IMR-90 (cell line): ENCODE results near the gene FUT2. TPM values are rescaled to one million over a fixed set of nuclear protein-coding genes. Genes with fewer than 3 reads are reported as not detected.

Experiments
- ATAC-seq: fragments of 200-7000 bp; cut with Tn5 transposase; 2 replicates; pipeline ENCODE4 v1.9.1; 2020; ENCODE audit warnings: low read depth, mild to moderate bottlenecking, moderate library complexity
- BruUV-seq: library from RNA; stranded (reverse); fragments of 400-500 nt; replicated peaks from 2 replicates; lab custom pipeline; 2021; lab: Mats Ljungman, UMichigan
- CTCF ChIA-PET: fragments of 300-600 bp; formaldehyde crosslinking; extraction: SDS; loops from one replicate; lab custom pipeline; 2021; ENCODE audit warnings: antibody characterized with exemption; lab: Yijun Ruan, JAX
- POLR2A ChIA-PET: fragments of 300-600 bp; sonication (Branson Sonifier 250); formaldehyde crosslinking; loops from one replicate; lab custom pipeline; 2022; ENCODE audit warnings: antibody characterized with exemption; ENCODE audit not compliant: unreplicated experiment; lab: Charles Lee
- DNase-seq: peaks from one replicate; pipeline ENCODE4 v3.0.0; 2013
- H2AFZ ChIP-seq: replicated peaks from 2 replicates; pipeline ENCODE3; 2013; ENCODE audit warnings: low read length, mild to moderate bottlenecking; ENCODE audit not compliant: poor library complexity
- H2AK5ac ChIP-seq: 2 replicates; pipeline ENCODE4 v1.6.1; 2013; ENCODE audit warnings: low read depth, low read length, inconsistent platforms
- H2AK9ac ChIP-seq: replicated peaks from 2 replicates; pipeline ENCODE3; 2013; ENCODE audit warnings: mild to moderate bottlenecking, low read depth, low read length, moderate library complexity; ENCODE audit not compliant: poor library complexity
- H2BK120ac ChIP-seq: 2 replicates; pipeline ENCODE4 v1.6.1; 2013; ENCODE audit warnings: low read depth, low read length, inconsistent platforms
- H2BK15ac ChIP-seq: 3 replicates; pipeline ENCODE4 v1.6.1; 2013; ENCODE audit warnings: low read depth, low read length, inconsistent platforms
- H2BK20ac ChIP-seq: 2 replicates; pipeline ENCODE4 v1.6.1; 2013; ENCODE audit warnings: low read depth, mild to moderate bottlenecking, inconsistent platforms, low read length, moderate library complexity
- H2BK5ac ChIP-seq: 2 replicates; pipeline ENCODE4 v1.6.1; 2013; ENCODE audit warnings: mild to moderate bottlenecking, low read depth, low read length, inconsistent platforms; ENCODE audit not compliant: poor library complexity, severe bottlenecking
- H3K14ac ChIP-seq: replicated peaks from 2 replicates; pipeline ENCODE4 v1.6.1; 2013; ENCODE audit warnings: low read depth, low read length, inconsistent platforms
- H3K18ac ChIP-seq: 2 replicates; pipeline ENCODE4 v1.6.1; 2013; ENCODE audit warnings: low read depth, low read length, control low read depth
- H3K23ac ChIP-seq: 2 replicates; pipeline ENCODE4 v1.6.1; 2013; ENCODE audit warnings: low read depth, low read length, inconsistent platforms
- H3K27ac ChIP-seq: 2 replicates; pipeline ENCODE4 v1.5.1; 2013; ENCODE audit warnings: mild to moderate bottlenecking, control low read depth, low read length; ENCODE audit not compliant: insufficient read depth
- H3K27me3 ChIP-seq: 2 replicates; pipeline ENCODE4 v1.6.1; 2013; ENCODE audit warnings: low read length; ENCODE audit not compliant: control insufficient read depth, insufficient read depth
- H3K36me3 ChIP-seq: 2 replicates; pipeline ENCODE4 v1.6.1; 2013; ENCODE audit warnings: low read length, mixed read lengths; ENCODE audit not compliant: control insufficient read depth, insufficient read depth
- H3K4ac ChIP-seq: 2 replicates; pipeline ENCODE4 v1.6.1; 2013; ENCODE audit warnings: low read depth, low read length, inconsistent platforms
- H3K4me1 ChIP-seq: 2 replicates; pipeline ENCODE4 v1.6.1; 2013; ENCODE audit warnings: low read length, mixed read lengths; ENCODE audit not compliant: control insufficient read depth, insufficient read depth
- H3K4me2 ChIP-seq: 2 replicates; pipeline ENCODE4 v1.6.1; 2013; ENCODE audit warnings: low read depth, mild to moderate bottlenecking, control low read depth, low read length, moderate library complexity
- H3K4me3 ChIP-seq: 2 replicates; pipeline ENCODE4 v1.5.1; 2013; ENCODE audit warnings: low read depth, mild to moderate bottlenecking, control low read depth, low read length, moderate library complexity; ENCODE audit not compliant: insufficient read depth
- H3K56ac ChIP-seq: 2 replicates; pipeline ENCODE4 v1.6.1; 2013; ENCODE audit warnings: low read length, inconsistent platforms; ENCODE audit not compliant: insufficient read depth; ENCODE audit errors: extremely low read depth
- H3K79me1 ChIP-seq, 2 experiments: 2 replicates each; pipeline ENCODE4 v1.6.1; 2013; ENCODE audit warnings: low read length in 2 of 2, inconsistent platforms in 1 of 2, low read depth in 1 of 2
- H3K9ac ChIP-seq: 2 replicates; pipeline ENCODE4 v1.6.1; 2013; ENCODE audit warnings: low read depth, low read length, control low read depth
- H3K9me1 ChIP-seq: 2 replicates; pipeline ENCODE4 v1.6.1; 2013; ENCODE audit warnings: low read length, inconsistent platforms; ENCODE audit not compliant: insufficient read depth
- H3K9me3 ChIP-seq: 2 replicates; pipeline ENCODE4 v1.6.1; 2013; ENCODE audit warnings: low read length; ENCODE audit not compliant: control insufficient read depth, insufficient read depth
- H4K20me1 ChIP-seq: 2 replicates; pipeline ENCODE4 v1.6.1; 2013; ENCODE audit warnings: low read length, inconsistent platforms; ENCODE audit not compliant: insufficient read depth
- H4K5ac ChIP-seq: 2 replicates; pipeline ENCODE4 v1.6.1; 2013; ENCODE audit warnings: mild to moderate bottlenecking, low read depth, low read length, control low read depth
- H4K8ac ChIP-seq, 2 experiments: 2 replicates each; pipeline ENCODE4 v1.6.1; 2013; ENCODE audit warnings: low read depth in 2 of 2, low read length in 2 of 2, control low read depth in 1 of 2, inconsistent platforms in 1 of 2
- H4K91ac ChIP-seq: 2 replicates; pipeline ENCODE4 v1.6.1; 2013; ENCODE audit warnings: low read depth, low read length, inconsistent platforms; ENCODE audit not compliant: insufficient read depth
- NFE2L2 ChIP-seq: fragments of 150-350 bp; IDR thresholded peaks from 2 replicates; pipeline ENCODE4 v1.6.1; 2016; ENCODE audit warnings: low read depth, mild to moderate bottlenecking, low read length
- SMC3 ChIP-seq: fragments of 150-350 bp; IDR thresholded peaks from 2 replicates; pipeline ENCODE4 v1.6.1; 2016; ENCODE audit warnings: low read depth, mild to moderate bottlenecking, antibody characterized with exemption, low read length, moderate library complexity
- WGBS, 2 experiments: methylation state at CpG; one replicate each; pipeline versions ENCODE4 v1.1.5 to v1.1.7; 2013; ENCODE audit warnings: missing lambda C conversion rate in 2 of 2; ENCODE audit not compliant: insufficient read length in 1 of 2; ENCODE audit errors: extremely low coverage in 2 of 2; 5-methylcytosine and 5-hydroxymethylcytosine counted together
- dilution Hi-C: fragments of 300-500 bp; cut with HindIII; formaldehyde crosslinking; loops from one replicate; pipeline ENCODE4 v1.14.3; 2018; ENCODE audit warnings: low sequenced_read_pairs; ENCODE audit not compliant: unreplicated experiment
- in situ Hi-C: fragments of 300-500 bp; cut with MboI; formaldehyde crosslinking; loops from 3 replicates; pipeline ENCODE4 v1.14.3; 2019; ENCODE audit warnings: low sequenced_read_pairs, inconsistent platforms, mixed read lengths
- intact Hi-C: fragments of 100-400 bp; cut with micrococcal nuclease; formaldehyde crosslinking; loops from 2 replicates; pipeline ENCODE4 v1.10.0; 2022
- polyA plus RNA-seq, 3 experiments: library from polyadenylated mRNA; depleted of rRNA; stranded (reverse); fragments of >200 nt; gene quantifications; 2 replicates each; pipeline ENCODE4 v1.2.3, GENCODE V29; 2012; ENCODE audit warnings: low replicate concordance in 1 of 3
- total RNA-seq: library from RNA; depleted of rRNA; stranded (reverse); fragments of >200 nt; gene quantifications from 2 replicates; pipeline ENCODE4 v1.2.3, GENCODE V29; 2012
- TF ChIP-seq, protein P1 (sequence below): fragments of 150-350 bp; IDR thresholded peaks from 2 replicates; pipeline ENCODE4 v1.6.1; 2017; ENCODE audit warnings: mild to moderate bottlenecking, antibody characterized with exemption, low read length, low read depth

The FUT2 gene
- total and polyA plus RNA-seq, 2 of the 4 experiments (the other 2 are of a cell fraction), result not detected

- Histone ChIP-seq H3K27ac (no peak overlapping the region), H3K56ac (no peak overlapping the region), H4K20me1 (no peaks in the 10 kb centered on the region), H3K4me2 (no peak overlapping the region), H4K5ac (no peak overlapping the region), H3K36me3 (no peaks in the 10 kb centered on the region), H4K91ac (no peak overlapping the region), H3K23ac (no peak overlapping the region), H2AK9ac (no peak overlapping the region), H3K79me1 (no peaks in the 10 kb centered on the region), H2BK20ac (no peak overlapping the region), H2BK5ac (no peak overlapping the region), H3K14ac (no peak overlapping the region), H3K4ac (no peak overlapping the region), H3K27me3 (peaks cover 3% of the 10 kb centered on the region; the same call in 1 of the 2 replicates), H3K9me1 (no peaks in the 10 kb centered on the region), H3K9ac (no peak overlapping the region), H3K4me1 (no peaks in the 10 kb centered on the region), H4K8ac (no peak overlapping the region), H3K9me3 (no peaks in the 10 kb centered on the region), H2BK120ac (no peak overlapping the region), H3K4me3 (no peak overlapping the region), H3K18ac (no peak overlapping the region), H2BK15ac (no peak overlapping the region), H2AK5ac (no peak overlapping the region), H2AFZ (no peak overlapping the region)
- ChIA-PET CTCF (no interaction called here), POLR2A (no interaction called here)
- in situ Hi-C loops (no loop called here), intact Hi-C loops (no loop called here), dilution Hi-C loops (no loop called here)
- 40% methylated on average over 1 of the region's 7 CpGs; no CpG with 5 or more reads in 1 of the 2 experiments for WGBS, 2 experiments
- ATAC-seq (no peak), DNase-seq (no peak)
- no TSS peak for BruUV-seq
- TF ChIP-seq SMC3 (no peak), NFE2L2 (no peak)
- TF ChIP-seq, protein P1, sequence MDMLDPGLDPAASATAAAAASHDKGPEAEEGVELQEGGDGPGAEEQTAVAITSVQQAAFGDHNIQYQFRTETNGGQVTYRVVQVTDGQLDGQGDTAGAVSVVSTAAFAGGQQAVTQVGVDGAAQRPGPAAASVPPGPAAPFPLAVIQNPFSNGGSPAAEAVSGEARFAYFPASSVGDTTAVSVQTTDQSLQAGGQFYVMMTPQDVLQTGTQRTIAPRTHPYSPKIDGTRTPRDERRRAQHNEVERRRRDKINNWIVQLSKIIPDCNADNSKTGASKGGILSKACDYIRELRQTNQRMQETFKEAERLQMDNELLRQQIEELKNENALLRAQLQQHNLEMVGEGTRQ, result no peak
These were observed 6.3 kb upstream of the FUT2 start for GRCh38 chr19:48689449-48689848.
